B cell (primary cell): Measurements from ENCODE around the gene DDX54. TPM values are rescaled to one million over a fixed set of nuclear protein-coding genes. Genes with fewer than 3 reads are reported as not detected.

Experiments used
- ATAC-seq: fragments of 200-7000 bp; cut with Tn5 transposase; one replicate; pipeline ENCODE4 v1.10.0; 2021; ENCODE audit warnings: low read depth, mild to moderate bottlenecking, moderate number of reproducible peaks, moderate library complexity
- CTCF ChIA-PET: fragments of 350-600 bp; sonication (Branson Sonifier 250); formaldehyde crosslinking; loops from one replicate; lab custom pipeline; 2021; ENCODE audit warnings: antibody characterized with exemption, inconsistent platforms; lab: Charles Lee
- POLR2A ChIA-PET: fragments of 350-600 bp; sonication (Branson Sonifier 250); formaldehyde crosslinking; loops from one replicate; lab custom pipeline; 2021; ENCODE audit warnings: antibody characterized with exemption; lab: Charles Lee
- DNase-seq: peaks from one replicate; pipeline ENCODE4 v3.0.0; 2013
- H2AFZ ChIP-seq: 2 replicates; pipeline ENCODE4 v1.6.1; 2012; ENCODE audit warnings: mild to moderate bottlenecking, low read depth, low read length; ENCODE audit not compliant: insufficient read depth, poor library complexity, severe bottlenecking
- H3K27ac ChIP-seq, 2 donors: 1 replicate in 1 of 2; 2 replicates in 1 of 2; pipeline ENCODE4 v1.5.1; 2012 to 2013; ENCODE audit warnings: low read length in 2 of 2, mild to moderate bottlenecking in 2 of 2, moderate library complexity in 1 of 2
- H3K27me3 ChIP-seq, 4 experiments: fragments of 200-600 bp in 1 of 4; sonication (generic) in 1 of 4; replicated peaks in 1 of 4; 1 replicate in 2 of 4; 2 replicates in 2 of 4; pipeline versions ENCODE4 v1.6.1 to v1.7.0; 2013 to 2016; ENCODE audit warnings: low read length in 3 of 4, mild to moderate bottlenecking in 2 of 4, mixed read lengths in 1 of 4, moderate library complexity in 1 of 4; ENCODE audit not compliant: insufficient read depth in 4 of 4, control insufficient read depth in 3 of 4; ENCODE audit errors: control extremely low read depth in 1 of 4
- H3K36me3 ChIP-seq, 2 experiments: replicated peaks in 1 of 2; 1 replicate in 1 of 2; 2 replicates in 1 of 2; pipeline versions ENCODE4 v1.6.1 to v1.7.1; 2013; ENCODE audit warnings: low read length in 1 of 2; ENCODE audit not compliant: insufficient read depth in 2 of 2, control insufficient read depth in 1 of 2; ENCODE audit errors: control extremely low read depth in 1 of 2, extremely low read depth in 1 of 2
- H3K4me1 ChIP-seq, 2 donors: fragments of 200-600 bp in 1 of 2; sonication (generic) in 1 of 2; 1 replicate in 1 of 2; 2 replicates in 1 of 2; pipeline versions ENCODE4 v1.5.1 to v1.6.1; 2013 to 2017; ENCODE audit warnings: low read length in 2 of 2; ENCODE audit not compliant: control insufficient read depth in 2 of 2, insufficient read depth in 2 of 2
- H3K4me2 ChIP-seq: replicated peaks from 2 replicates; pipeline ENCODE3; 2012; ENCODE audit warnings: mild to moderate bottlenecking, low read depth, low read length; ENCODE audit not compliant: poor library complexity, severe bottlenecking
- H3K4me3 ChIP-seq, 5 experiments: fragments of 200-600 bp in 1 of 5; sonication (generic) in 1 of 5; 1 replicate in 3 of 5; 2 replicates in 2 of 5; pipeline versions ENCODE4 v1.5.1 to v1.7.0; 2011 to 2016; ENCODE audit warnings: low read length in 4 of 5, mild to moderate bottlenecking in 4 of 5, low read depth in 2 of 5, control low read depth in 1 of 5, moderate library complexity in 1 of 5; ENCODE audit not compliant: insufficient read depth in 1 of 5; ENCODE audit errors: control extremely low read depth in 1 of 5, extremely low read depth in 1 of 5
- H3K79me2 ChIP-seq: fragments of 200-600 bp; sonication (generic); one replicate; pipeline ENCODE4 v1.6.0; 2016; ENCODE audit warnings: low read length; ENCODE audit not compliant: control insufficient read depth, insufficient read depth
- H3K9ac ChIP-seq: fragments of 200-600 bp; sonication (generic); 2 replicates; pipeline ENCODE4 v1.6.1; 2017; ENCODE audit warnings: mild to moderate bottlenecking, low read length, moderate library complexity
- H3K9me3 ChIP-seq, 3 donors: one replicate each; pipeline versions ENCODE4 v1.6.1 to v1.7.1; 2013; ENCODE audit warnings: low read length in 2 of 3; ENCODE audit not compliant: control insufficient read depth in 2 of 3, insufficient read depth in 1 of 3; ENCODE audit errors: control extremely low read depth in 1 of 3
- H4K20me1 ChIP-seq: 2 replicates; pipeline ENCODE4 v1.6.0; 2012; ENCODE audit warnings: mild to moderate bottlenecking, low read length; ENCODE audit not compliant: insufficient read depth, control insufficient read depth, poor library complexity, severe bottlenecking
- H3K27ac Mint-ChIP-seq: one replicate; pipeline ENCODE4 v1.8.0; 2021; ENCODE audit warnings: mixed read lengths
- H3K27me3 Mint-ChIP-seq: one replicate; pipeline ENCODE4 v1.8.0; 2021; ENCODE audit warnings: mixed read lengths
- H3K4me1 Mint-ChIP-seq: one replicate; pipeline ENCODE4 v1.8.0; 2021; ENCODE audit warnings: mixed read lengths
- H3K4me3 Mint-ChIP-seq: one replicate; pipeline ENCODE4 v1.8.0; 2021; ENCODE audit warnings: mixed read lengths
- H3K9me3 Mint-ChIP-seq: one replicate; pipeline ENCODE4 v1.8.0; 2022; ENCODE audit warnings: mixed read lengths; ENCODE audit not compliant: insufficient read depth
- EZH2 ChIP-seq: IDR thresholded peaks from 2 replicates; pipeline ENCODE4 v1.6.1; 2012; ENCODE audit warnings: borderline replicate concordance, low read depth, mild to moderate bottlenecking, moderate library complexity, low read length; ENCODE audit not compliant: insufficient read depth, poor library complexity, severe bottlenecking
- WGBS: methylation state at CpG from one replicate; pipeline ENCODE4 v1.1.5; 2013; ENCODE audit warnings: missing lambda C conversion rate; ENCODE audit not compliant: insufficient coverage; 5-methylcytosine and 5-hydroxymethylcytosine counted together
- intact Hi-C: fragments of 100-400 bp; cut with micrococcal nuclease; formaldehyde crosslinking; loops from one replicate; pipeline ENCODE4 v1.10.0; 2022
- polyA plus RNA-seq: library from polyadenylated mRNA; depleted of rRNA; stranded (reverse); fragments of >200 nt; gene quantifications from 2 replicates; pipeline ENCODE4 v1.2.3, GENCODE V29; 2012
- total RNA-seq, 2 donors: library from RNA; stranded (reverse); fragments of 120-200 nt in 1 of 2; gene quantifications; 1 replicate in 1 of 2; 2 replicates in 1 of 2; pipeline versions ENCODE4 v1.2.3 to v1.2.4, GENCODE V29; 2013 to 2022
- TF ChIP-seq, protein P1 (sequence below): fragments of 200-600 bp; IDR thresholded peaks from one replicate; pipeline ENCODE4 v1.8.0; 2022; ENCODE audit warnings: antibody characterized with exemption, mild to moderate bottlenecking

Gene DDX54
- total and polyA plus RNA-seq, 2 donors (not counting 1 experiment from before 2014, with no cell fraction given), result 55.4 to 101 TPM

DNA sequence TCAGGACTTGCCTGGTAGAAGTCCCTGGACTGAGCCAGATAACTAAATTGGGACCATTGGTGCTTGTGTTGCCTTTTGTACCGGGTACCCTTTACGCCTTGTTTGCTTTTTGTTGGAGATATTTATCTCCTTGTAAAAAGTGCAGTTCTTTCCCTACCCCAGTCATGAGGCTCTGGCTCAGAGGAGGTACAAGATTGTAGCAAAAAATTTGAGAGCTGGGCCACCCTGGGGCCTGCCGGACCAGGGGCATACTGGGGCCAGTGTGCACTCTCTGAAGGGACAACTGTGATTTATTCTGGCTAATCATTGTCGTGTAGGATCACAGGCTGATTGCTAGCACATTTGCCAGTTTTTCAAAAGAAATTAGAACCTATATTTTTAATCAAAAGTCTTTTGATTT lies 49.2 kb upstream of the DDX54 start:
- Mint-ChIP-seq H3K4me3 (no peak overlapping the region), H3K9me3 (no peaks in the 10 kb centered on the region), H3K4me1 (peaks cover 75% of the 10 kb centered on the region), H3K27ac (no peak overlapping the region), H3K27me3 (no peaks in the 10 kb centered on the region)
- 86% methylated on average over 1 of the region's 4 CpGs for WGBS
- no peaks in the 10 kb centered on the region for H3K27me3 ChIP-seq
- no peak overlapping the region for H3K4me2 ChIP-seq
- H3K27ac ChIP-seq, result no peak overlapping the region
- ChIA-PET POLR2A (interaction anchor here (1.4 kb wide), 1 partner anchor 13 kb away, joined by 4 read pairs; the partner anchor contains the start of gene TPCN1), CTCF (interaction anchor here (0.9 to 7.3 kb wide), 9 partner anchors 10 to 191 kb away, joined by 3 to 96 read pairs (median 4); partner anchors contain the start of gene TPCN1)
- no peaks in the 10 kb centered on the region for H4K20me1 ChIP-seq
- ATAC-seq (no peak), DNase-seq (no peak)
- H3K4me3 ChIP-seq, result no peak overlapping the region
- peaks cover 0 to 43% of the 10 kb centered on the region in 2 experiments for H3K36me3 ChIP-seq
- no peak overlapping the region for H2AFZ ChIP-seq
- intact Hi-C loops, result no loop called here
- peaks cover 0 to 4% (median 0%) of the 10 kb centered on the region in 3 donors for H3K9me3 ChIP-seq
- TF ChIP-seq, protein P1, sequence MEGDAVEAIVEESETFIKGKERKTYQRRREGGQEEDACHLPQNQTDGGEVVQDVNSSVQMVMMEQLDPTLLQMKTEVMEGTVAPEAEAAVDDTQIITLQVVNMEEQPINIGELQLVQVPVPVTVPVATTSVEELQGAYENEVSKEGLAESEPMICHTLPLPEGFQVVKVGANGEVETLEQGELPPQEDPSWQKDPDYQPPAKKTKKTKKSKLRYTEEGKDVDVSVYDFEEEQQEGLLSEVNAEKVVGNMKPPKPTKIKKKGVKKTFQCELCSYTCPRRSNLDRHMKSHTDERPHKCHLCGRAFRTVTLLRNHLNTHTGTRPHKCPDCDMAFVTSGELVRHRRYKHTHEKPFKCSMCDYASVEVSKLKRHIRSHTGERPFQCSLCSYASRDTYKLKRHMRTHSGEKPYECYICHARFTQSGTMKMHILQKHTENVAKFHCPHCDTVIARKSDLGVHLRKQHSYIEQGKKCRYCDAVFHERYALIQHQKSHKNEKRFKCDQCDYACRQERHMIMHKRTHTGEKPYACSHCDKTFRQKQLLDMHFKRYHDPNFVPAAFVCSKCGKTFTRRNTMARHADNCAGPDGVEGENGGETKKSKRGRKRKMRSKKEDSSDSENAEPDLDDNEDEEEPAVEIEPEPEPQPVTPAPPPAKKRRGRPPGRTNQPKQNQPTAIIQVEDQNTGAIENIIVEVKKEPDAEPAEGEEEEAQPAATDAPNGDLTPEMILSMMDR, result no peak
- no peak for TF ChIP-seq EZH2
- peaks cover 36% of the 10 kb centered on the region for H3K79me2 ChIP-seq
- peaks cover 60 to 73% of the 10 kb centered on the region in 2 donors for H3K4me1 ChIP-seq
- H3K9ac ChIP-seq, result no peak overlapping the region

DNA sequence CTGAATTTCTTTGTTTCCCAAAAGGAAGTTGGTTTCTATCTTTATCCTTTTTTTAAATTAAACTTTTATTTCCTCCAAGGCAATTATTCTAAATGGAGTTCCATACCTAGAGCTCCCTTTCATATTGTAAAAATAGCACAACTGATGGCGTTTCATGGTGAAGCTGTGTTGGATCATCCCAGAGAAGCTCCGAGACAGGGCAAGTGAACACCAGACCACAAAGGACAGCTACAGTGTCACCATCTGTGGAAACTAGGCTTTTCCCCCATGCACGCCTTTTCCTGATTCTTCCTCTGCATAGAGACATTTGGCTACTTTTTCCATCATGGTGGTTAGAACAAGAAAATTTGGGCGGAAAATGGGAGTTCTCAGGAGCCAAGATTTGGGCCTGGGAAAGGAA lies 48.7 kb upstream of the DDX54 start:
- peaks cover 0 to 39% of the 10 kb centered on the region in 2 experiments for H3K36me3 ChIP-seq

More for the DNA sequence above, 48.7 kb upstream of the DDX54 start:
- peak overlapping the region; percentile 76 for H3K4me2 ChIP-seq
- Mint-ChIP-seq H3K27me3 (no peaks in the 10 kb centered on the region), H3K4me3 (no peak overlapping the region), H3K27ac (no peak overlapping the region), H3K4me1 (peaks cover 76% of the 10 kb centered on the region), H3K9me3 (no peaks in the 10 kb centered on the region)
- 100% methylated on average over 3 of the region's 4 CpGs for WGBS
- peaks cover 65 to 74% of the 10 kb centered on the region in 2 donors for H3K4me1 ChIP-seq
- H3K27ac ChIP-seq, result peak overlapping the region in 1 of 2 donors; percentile 73
- TF ChIP-seq, protein P1, result no peak
- no peak for TF ChIP-seq EZH2
- intact Hi-C loops, result loop anchor here (1.0 kb wide), 6 partner anchors 13 to 124 kb away; partner anchors contain the start of genes DDX54, PLBD2, RITA1 and SLC8B1
- ATAC-seq (no peak), DNase-seq (no peak)
- no peak overlapping the region for H2AFZ ChIP-seq
- ChIA-PET CTCF (interaction anchor here (0.9 to 7.3 kb wide), 8 partner anchors 11 to 191 kb away, joined by 3 to 96 read pairs (median 6); partner anchors contain the start of genes DDX54, RITA1 and TPCN1), POLR2A (interaction anchor here (1.8 to 2.2 kb wide), 2 partner anchors 25 to 37 kb away, joined by 17 to 37 read pairs; no protein-coding TSS in a partner anchor)
- no peak overlapping the region for H3K4me3 ChIP-seq
- H3K9me3 ChIP-seq, result peaks cover 0 to 4% (median 0%) of the 10 kb centered on the region in 3 donors
- H3K27me3 ChIP-seq, result no peaks in the 10 kb centered on the region
- no peaks in the 10 kb centered on the region for H4K20me1 ChIP-seq
- peaks cover 32% of the 10 kb centered on the region for H3K79me2 ChIP-seq
- H3K9ac ChIP-seq, result no peak overlapping the region
